H1 (cell line): ENCODE measurements around the gene CSGALNACT2. TPM values are rescaled to one million over a fixed set of nuclear protein-coding genes. Genes with fewer than 3 reads are reported as not detected.
A peak's percentile ranks its signal among the peaks of the same experiment; 100 is the strongest.

Experiments
- CTCF ChIA-PET: fragments of 300-600 bp; sonication (Branson Sonifier 250); formaldehyde crosslinking; loops from one replicate; lab custom pipeline; 2021; ENCODE audit not compliant: partially characterized antibody; lab: Charles Lee
- POLR2A ChIA-PET: fragments of 300-600 bp; sonication (Branson Sonifier 250); formaldehyde crosslinking; loops from one replicate; lab custom pipeline; 2021; ENCODE audit warnings: inconsistent platforms; ENCODE audit not compliant: partially characterized antibody; lab: Charles Lee
- DNase-seq, 2 experiments: peaks; one replicate each; pipeline versions ENCODE4 v3.0.0 to v3.0.0-alpha.2; 2010 to 2022; ENCODE audit warnings: low spot score in 2 of 2, low read depth in 1 of 2, mixed read lengths in 1 of 2
- FAIRE-seq: peaks from 2 replicates; lab custom pipeline; 2011; peaks lifted over from hg19 to GRCh38; lab: Jason Lieb, UNC
- H2AFZ ChIP-seq: 2 replicates; pipeline ENCODE4 v1.8.1; 2012; ENCODE audit warnings: low read length, inconsistent platforms
- H2AK5ac ChIP-seq: 2 replicates; pipeline ENCODE4 v1.6.1; 2013; ENCODE audit warnings: low read depth, low read length
- H2BK120ac ChIP-seq: replicated peaks from 2 replicates; pipeline ENCODE3; 2013; ENCODE audit warnings: low read depth, low read length, inconsistent platforms
- H2BK12ac ChIP-seq: 2 replicates; pipeline ENCODE4 v1.6.1; 2013; ENCODE audit warnings: low read depth, low read length
- H2BK15ac ChIP-seq: 2 replicates; pipeline ENCODE4 v1.6.1; 2013; ENCODE audit warnings: low read length
- H2BK20ac ChIP-seq: 2 replicates; pipeline ENCODE4 v1.6.1; 2013; ENCODE audit warnings: low read length
- H2BK5ac ChIP-seq: 2 replicates; pipeline ENCODE4 v1.6.1; 2013; ENCODE audit warnings: low read depth, low read length
- H3K14ac ChIP-seq: 2 replicates; pipeline ENCODE4 v1.6.1; 2013; ENCODE audit warnings: inconsistent platforms; ENCODE audit not compliant: insufficient read length
- H3K18ac ChIP-seq: 2 replicates; pipeline ENCODE4 v1.6.1; 2013; ENCODE audit warnings: low read length; ENCODE audit errors: extremely low read depth
- H3K23ac ChIP-seq: 2 replicates; pipeline ENCODE4 v1.6.1; 2013; ENCODE audit warnings: inconsistent platforms; ENCODE audit not compliant: insufficient read length
- H3K23me2 ChIP-seq: 2 replicates; pipeline ENCODE4 v1.6.1; 2013; ENCODE audit warnings: low read depth, low read length
- H3K27ac ChIP-seq: 2 replicates; pipeline ENCODE4 v1.6.1; 2011; ENCODE audit warnings: low read depth, low read length, inconsistent platforms
- H3K27me3 ChIP-seq, 4 experiments: replicated peaks in 1 of 4; 1 replicate in 1 of 4; 2 replicates in 3 of 4; pipeline versions ENCODE4 v1.6.1 to v1.8.1; 2011 to 2013; ENCODE audit warnings: low read length in 3 of 4, mild to moderate bottlenecking in 3 of 4, inconsistent platforms in 2 of 4, mixed read lengths in 2 of 4, moderate library complexity in 1 of 4; ENCODE audit not compliant: control insufficient read depth in 3 of 4, insufficient read depth in 3 of 4; ENCODE audit errors: extremely low read depth in 1 of 4
- H3K36me3 ChIP-seq, 4 experiments: 2 replicates each; pipeline versions ENCODE4 v1.6.1 to v1.8.1; 2011 to 2013; ENCODE audit warnings: mild to moderate bottlenecking in 4 of 4, low read length in 3 of 4, moderate library complexity in 2 of 4, control low read depth in 1 of 4, inconsistent platforms in 1 of 4; ENCODE audit not compliant: insufficient read depth in 4 of 4, control insufficient read depth in 2 of 4
- H3K4ac ChIP-seq: replicated peaks from 2 replicates; pipeline ENCODE3; 2013; ENCODE audit warnings: low read length, low read depth, mixed read lengths, inconsistent platforms; ENCODE audit not compliant: insufficient read length
- H3K4me1 ChIP-seq, 4 experiments: replicated peaks in 1 of 4; 1 replicate in 1 of 4; 2 replicates in 3 of 4; pipeline versions ENCODE4 v1.6.1 to v1.8.1; 2011 to 2013; ENCODE audit warnings: low read length in 3 of 4, inconsistent platforms in 2 of 4, mixed read lengths in 1 of 4; ENCODE audit not compliant: insufficient read depth in 4 of 4, control insufficient read depth in 3 of 4
- H3K4me2 ChIP-seq, 2 experiments: 2 replicates each; pipeline versions ENCODE4 v1.6.1 to v1.8.1; 2011 to 2013; ENCODE audit warnings: low read depth in 2 of 2, low read length in 2 of 2, control low read depth in 1 of 2, inconsistent platforms in 1 of 2, mild to moderate bottlenecking in 1 of 2; ENCODE audit not compliant: insufficient read depth in 1 of 2
- H3K4me3 ChIP-seq, 4 experiments: fragments of 200-600, 300-600 bp in 1 of 4; sonication (generic), shearing (Covaris generic), sonication (Bioruptor Twin) in 1 of 4; 2 replicates each; pipeline versions ENCODE4 v1.5.1 to v1.8.1; 2011 to 2016; ENCODE audit warnings: low read length in 4 of 4, low read depth in 3 of 4, control low read depth in 2 of 4, inconsistent platforms in 2 of 4, mild to moderate bottlenecking in 2 of 4, mixed read lengths in 1 of 4, moderate library complexity in 1 of 4; ENCODE audit not compliant: insufficient read depth in 2 of 4; ENCODE audit errors: extremely low read depth in 1 of 4
- H3K56ac ChIP-seq: replicated peaks from 2 replicates; pipeline ENCODE3; 2013; ENCODE audit warnings: low read depth, mild to moderate bottlenecking, mixed read lengths, low read length, inconsistent platforms; ENCODE audit not compliant: insufficient read length
- H3K79me1 ChIP-seq: 2 replicates; pipeline ENCODE4 v1.6.1; 2013; ENCODE audit warnings: low read depth, low read length, control low read depth
- H3K79me2 ChIP-seq, 2 experiments: 2 replicates each; pipeline versions ENCODE4 v1.6.1 to v1.8.1; 2012 to 2013; ENCODE audit warnings: low read length in 2 of 2, mild to moderate bottlenecking in 2 of 2, inconsistent platforms in 1 of 2; ENCODE audit not compliant: insufficient read depth in 2 of 2, control insufficient read depth in 1 of 2
- H3K9ac ChIP-seq, 4 experiments: replicated peaks in 1 of 4; 1 replicate in 1 of 4; 2 replicates in 3 of 4; pipeline versions ENCODE4 v1.6.1 to v1.8.1; 2011 to 2013; ENCODE audit warnings: low read depth in 3 of 4, low read length in 3 of 4, control low read depth in 2 of 4, mild to moderate bottlenecking in 2 of 4, moderate library complexity in 2 of 4, inconsistent platforms in 1 of 4; ENCODE audit errors: extremely low read depth in 1 of 4
- H3K9me3 ChIP-seq, 2 experiments: 2 replicates each; pipeline versions ENCODE4 v1.6.1 to v1.8.1; 2012 to 2013; ENCODE audit warnings: mild to moderate bottlenecking in 2 of 2, moderate library complexity in 2 of 2, control low read depth in 1 of 2, inconsistent platforms in 1 of 2, low read depth in 1 of 2, low read length in 1 of 2, mixed read lengths in 1 of 2; ENCODE audit not compliant: insufficient read depth in 2 of 2
- H4K20me1 ChIP-seq, 2 experiments: replicated peaks in 1 of 2; 2 replicates each; pipeline versions ENCODE3 to v1.8.1; 2011 to 2013; ENCODE audit warnings: inconsistent platforms in 2 of 2, low read length in 2 of 2, mild to moderate bottlenecking in 1 of 2; ENCODE audit not compliant: insufficient read depth in 2 of 2, control insufficient read depth in 1 of 2
- H4K5ac ChIP-seq: 2 replicates; pipeline ENCODE4 v1.6.1; 2013; ENCODE audit warnings: low read length, low read depth, mixed read lengths, inconsistent platforms; ENCODE audit not compliant: insufficient read length
- H4K8ac ChIP-seq: 2 replicates; pipeline ENCODE4 v1.8.0; 2013; ENCODE audit warnings: mild to moderate bottlenecking, moderate library complexity, low read length, inconsistent platforms; ENCODE audit not compliant: insufficient read depth; ENCODE audit errors: extremely low read depth
- H4K91ac ChIP-seq: replicated peaks from 2 replicates; pipeline ENCODE3; 2013; ENCODE audit warnings: low read length, mixed read lengths, inconsistent platforms; ENCODE audit not compliant: insufficient read length
- CREB1 ChIP-seq: IDR thresholded peaks from 2 replicates; pipeline ENCODE4 v1.6.1; 2012; ENCODE audit warnings: inconsistent platforms
- EZH2 ChIP-seq: fragments of 200-600 bp; sonication (generic); IDR thresholded peaks from 2 replicates; pipeline ENCODE4 v1.7.1; 2012; ENCODE audit warnings: low read depth, mild to moderate bottlenecking, moderate library complexity, low read length, inconsistent platforms; ENCODE audit not compliant: severe bottlenecking
- TAF1 ChIP-seq: IDR thresholded peaks from 2 replicates; pipeline ENCODE4 v1.6.1; 2011; ENCODE audit warnings: mild to moderate bottlenecking, low read depth, low read length
- WGBS, 2 experiments: shearing (Covaris generic) in 1 of 2; methylation state at CpG; one replicate each; pipeline versions ENCODE4 v1.1.6 to v1.1.7; 2013 to 2015; ENCODE audit warnings: low lambda C conversion rate in 2 of 2, mixed read lengths in 2 of 2, inconsistent platforms in 1 of 2, low coverage in 1 of 2, missing lambda C conversion rate in 1 of 2; ENCODE audit not compliant: insufficient replicate concordance in 2 of 2, insufficient coverage in 1 of 2, insufficient read length in 1 of 2; ENCODE audit errors: extremely low coverage in 1 of 2, missing lambda C conversion rate in 1 of 2; 5-methylcytosine and 5-hydroxymethylcytosine counted together
- polyA plus RNA-seq, 7 experiments: library from polyadenylated mRNA; depleted of rRNA in 3 of 7; stranded (reverse) in 5 of 7; unstranded in 2 of 7; fragments of >200 nt in 5 of 7; fragments of 200-250 nt in 2 of 7; gene quantifications; 1 replicate in 5 of 7; 2 replicates in 1 of 7; 4 replicates in 1 of 7; pipeline versions ENCODE4 v1.2.1 to v1.2.3, GENCODE V29; 2011 to 2013; ENCODE audit warnings: missing spikeins in 2 of 7, mixed read lengths in 2 of 7
- total RNA-seq: library from RNA; stranded (reverse); fragmentation: NEBNext Ultra II Directional; extraction: Animal tissue kit (Norgen Biotek cat#: 25700); gene quantifications from 2 replicates; pipeline ENCODE4 v1.2.1, GENCODE V29; 2021
- TF ChIP-seq, protein P1 (sequence below): IDR thresholded peaks from 2 replicates; pipeline ENCODE4 v1.6.1; 2012; ENCODE audit warnings: inconsistent platforms

Gene CSGALNACT2
- total and polyA plus RNA-seq, 2 of the 8 experiments (the other 6 are each of a cell fraction or from before 2014, with no cell fraction given), result 2.6 to 5.3 TPM

- FAIRE-seq (no peak), DNase-seq (peak; percentile 93 to 98)
- no peak overlapping the region for H3K23ac ChIP-seq
- TF ChIP-seq EZH2 (no peak), CREB1 (peak; percentile 60; the same call in 1 of the 2 replicates), TAF1 (0 out of 2 replicates have a peak, but pooled peaks have one; percentile 12)
- TF ChIP-seq, protein P1, sequence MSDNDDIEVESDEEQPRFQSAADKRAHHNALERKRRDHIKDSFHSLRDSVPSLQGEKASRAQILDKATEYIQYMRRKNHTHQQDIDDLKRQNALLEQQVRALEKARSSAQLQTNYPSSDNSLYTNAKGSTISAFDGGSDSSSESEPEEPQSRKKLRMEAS, result 0 out of 2 replicates have a peak, but pooled peaks have one; percentile 28
- no peak overlapping the region for H4K5ac ChIP-seq
- peaks cover 1 to 19% of the 10 kb centered on the region in 2 experiments for H4K20me1 ChIP-seq
- H3K23me2 ChIP-seq, result peaks cover 5% of the 10 kb centered on the region; the same call in 1 of the 2 replicates
- no peaks in the 10 kb centered on the region for H3K9me3 ChIP-seq
- H3K4me1 ChIP-seq, result peaks cover 0 to 10% (median 4%) of the 10 kb centered on the region in 4 experiments; a peak in 5 of 7 replicates
- 0 out of 7 replicates have a peak overlapping the region, but pooled peaks of 2 of the 4 experiments have one; percentile 22 to 38 for H3K9ac ChIP-seq
- no peak overlapping the region for H3K4ac ChIP-seq
- 0% methylated on average over 3 of the region's 35 CpGs; no CpG with 5 or more reads in 1 of the 2 experiments for WGBS, 2 experiments
- H3K36me3 ChIP-seq, result peaks cover 6 to 25% (median 17%) of the 10 kb centered on the region in 4 experiments
- no peaks in the 10 kb centered on the region; a peak in 1 of 4 replicates for H3K79me2 ChIP-seq
- no peak overlapping the region for H3K56ac ChIP-seq
- peak overlapping the region; percentile 69 to 94 for H3K4me2 ChIP-seq
- H2BK12ac ChIP-seq, result no peak overlapping the region
- POLR2A ChIA-PET, result interaction anchor here (0.6 to 1.5 kb wide), 6 partner anchors 9 to 420 kb away, joined by 3 to 5 read pairs (median 4); partner anchors contain the start of gene HNRNPF
- no peak overlapping the region for H4K8ac ChIP-seq
- CTCF ChIA-PET, result interaction anchor here (0.7 to 8.1 kb wide), 24 partner anchors 9 to 582 kb away, joined by 3 to 159 read pairs (median 6); no protein-coding TSS in a partner anchor
- H2AFZ ChIP-seq, result peak overlapping the region; percentile 74; the same call in 1 of the 2 replicates
- H3K4me3 ChIP-seq, result peak overlapping the region; percentile 69 to 77 (median 71)
- H3K27ac ChIP-seq, result no peak overlapping the region; the same call in 1 of the 2 replicates
- no peak overlapping the region for H3K14ac ChIP-seq
- H3K27me3 ChIP-seq, result no peaks in the 10 kb centered on the region
- peak overlapping the region; percentile 67; the same call in 1 of the 2 replicates for H2BK5ac ChIP-seq
- no peak overlapping the region for H2BK120ac ChIP-seq
- H2BK20ac ChIP-seq, result no peak overlapping the region
- H3K79me1 ChIP-seq, result no peaks in the 10 kb centered on the region
- peak overlapping the region; percentile 45 for H4K91ac ChIP-seq
- no peak overlapping the region for H2AK5ac ChIP-seq
- H2BK15ac ChIP-seq, result no peak overlapping the region
- peak overlapping the region; percentile 84; the same call in 1 of the 2 replicates for H3K18ac ChIP-seq
Observed at GRCh38 chr10:43202657-43203447, 64.6 kb downstream of the CSGALNACT2 start.
